ENCODE results near the gene TP53RK. TPM values are rescaled to one million over a fixed set of nuclear protein-coding genes. Genes with fewer than 3 reads are reported as not detected.

TP53RK gene
- total and polyA plus RNA-seq, 10 donors = 6.9 to 24.2 (median 11.6) TPM

- H3K27me3 ChIP-seq (replicated peaks in 1 of 7) = peaks cover 0 to 42% (median 0%) of the 10 kb centered on the region in 7 donors
- TF ChIP-seq POLR2AphosphoS5 (IDR thresholded peaks at IDR 0.05) (no peak), POLR2A (IDR thresholded peaks at IDR 0.05) (no peak), CTCF (IDR thresholded peaks at IDR 0.05 in 8 of 11, conservative IDR thresholded peaks at IDR 0.05 in 3 of 11) (no peak)
- no peaks in the 10 kb centered on the region for H3K36me3 ChIP-seq
- H3K4me1 ChIP-seq = no peaks in the 10 kb centered on the region
- WGBS, 5 donors = 74 to 87% (median 77%) methylated on average over 12 of the region's 12 CpGs
- H3K27ac ChIP-seq = no peak overlapping the region
- intact Hi-C loops (cut with DNase I; ENCODE audit: low total_unique reads) = no loop called here
- H3K4me3 ChIP-seq = no peak overlapping the region
- H3K9me3 ChIP-seq = no peaks in the 10 kb centered on the region
- DNase-seq = no peak
Observed at GRCh38 chr20:46642265-46642968, 46.8 kb downstream of the TP53RK start.

- Histone ChIP-seq H3K4me3 (no peak overlapping the region), H3K27me3 (replicated peaks in 1 of 7) (peaks cover 0 to 42% (median 0%) of the 10 kb centered on the region in 7 donors), H3K9me3 (no peaks in the 10 kb centered on the region), H3K36me3 (no peaks in the 10 kb centered on the region), H3K4me1 (no peaks in the 10 kb centered on the region), H3K27ac (no peak overlapping the region)
- intact Hi-C loops (cut with DNase I; ENCODE audit: low total_unique reads) = no loop called here
- TF ChIP-seq POLR2AphosphoS5 (IDR thresholded peaks at IDR 0.05) = no peak
- no peak for TF ChIP-seq CTCF (IDR thresholded peaks at IDR 0.05 in 8 of 11, conservative IDR thresholded peaks at IDR 0.05 in 3 of 11)
- TF ChIP-seq POLR2A (IDR thresholded peaks at IDR 0.05) = no peak
- DNase-seq = no peak
Observed at GRCh38 chr20:46641424-46641823, 47.8 kb downstream of the TP53RK start.

GRCh38 chr20:46640536-46641311 lies 48.5 kb downstream of the TP53RK start:
- TF ChIP-seq POLR2AphosphoS5 (IDR thresholded peaks at IDR 0.05) (no peak), POLR2A (IDR thresholded peaks at IDR 0.05) (no peak), CTCF (IDR thresholded peaks at IDR 0.05 in 8 of 11, conservative IDR thresholded peaks at IDR 0.05 in 3 of 11) (no peak)
- no peak for DNase-seq
- H3K36me3 ChIP-seq = no peaks in the 10 kb centered on the region
- no peak overlapping the region for H3K4me3 ChIP-seq
- no peaks in the 10 kb centered on the region for H3K9me3 ChIP-seq
- 67 to 81% (median 70%) methylated on average over 14 of the region's 14 CpGs for WGBS, 5 donors
- intact Hi-C loops (cut with DNase I; ENCODE audit: low total_unique reads) = no loop called here
- H3K4me1 ChIP-seq = no peaks in the 10 kb centered on the region
- H3K27ac ChIP-seq = no peak overlapping the region
- peaks cover 0 to 47% (median 0%) of the 10 kb centered on the region in 7 donors for H3K27me3 ChIP-seq (replicated peaks in 1 of 7)

GRCh38 chr20:46640044-46640443 lies 49.2 kb downstream of the TP53RK start:
- H3K9me3 ChIP-seq = no peaks in the 10 kb centered on the region
- H3K4me3 ChIP-seq = no peak overlapping the region
- H3K36me3 ChIP-seq = no peaks in the 10 kb centered on the region
- TF ChIP-seq POLR2AphosphoS5 (IDR thresholded peaks at IDR 0.05) (no peak), POLR2A (IDR thresholded peaks at IDR 0.05) (no peak), CTCF (IDR thresholded peaks at IDR 0.05 in 8 of 11, conservative IDR thresholded peaks at IDR 0.05 in 3 of 11) (no peak)
- H3K27me3 ChIP-seq (replicated peaks in 1 of 7) = peaks cover 0 to 50% (median 0%) of the 10 kb centered on the region in 7 donors
- intact Hi-C loops (cut with DNase I; ENCODE audit: low total_unique reads) = no loop called here
- WGBS, 5 donors = 74 to 84% (median 78%) methylated on average over 6 of the region's 6 CpGs
- H3K4me1 ChIP-seq = no peaks in the 10 kb centered on the region
- DNase-seq = no peak
- no peak overlapping the region for H3K27ac ChIP-seq

All from spleen (tissue), 11 donors.